Small intestine (tissue), 16 donors: Measurements from ENCODE around the gene GSG1L2. TPM values are rescaled to one million over a fixed set of nuclear protein-coding genes. Genes with fewer than 3 reads are reported as not detected.

Source experiments
- DNase-seq, 2 donors: peaks; one replicate each; pipeline versions ENCODE4 v3.0.0 to v3.0.0-alpha.2; 2013
- FAIRE-seq: peaks from 2 replicates; lab custom pipeline; 2012; peaks lifted over from hg19 to GRCh38; lab: Jason Lieb, UNC
- H3K27ac ChIP-seq, 3 donors: one replicate each; pipeline ENCODE4 v1.5.1; 2013; ENCODE audit warnings: low read length in 2 of 3, mild to moderate bottlenecking in 2 of 3, control low read depth in 1 of 3, inconsistent platforms in 1 of 3, low read depth in 1 of 3, moderate library complexity in 1 of 3
- H3K27me3 ChIP-seq, 3 donors: one replicate each; pipeline ENCODE4 v1.6.1; 2013; ENCODE audit warnings: low read length in 3 of 3, inconsistent platforms in 1 of 3; ENCODE audit not compliant: control insufficient read depth in 3 of 3, insufficient read depth in 3 of 3
- H3K36me3 ChIP-seq, 3 donors: one replicate each; pipeline ENCODE4 v1.6.1; 2013; ENCODE audit warnings: low read length in 3 of 3, inconsistent platforms in 1 of 3, low read depth in 1 of 3, mild to moderate bottlenecking in 1 of 3, moderate library complexity in 1 of 3; ENCODE audit not compliant: control insufficient read depth in 3 of 3, insufficient read depth in 2 of 3
- H3K4me1 ChIP-seq, 3 donors: one replicate each; pipeline ENCODE4 v1.6.1; 2013; ENCODE audit warnings: low read length in 2 of 3, inconsistent platforms in 1 of 3, low read depth in 1 of 3, mild to moderate bottlenecking in 1 of 3, moderate library complexity in 1 of 3; ENCODE audit not compliant: control insufficient read depth in 3 of 3, insufficient read depth in 2 of 3
- H3K4me3 ChIP-seq, 3 donors: one replicate each; pipeline ENCODE4 v1.5.1; 2013; ENCODE audit warnings: low read length in 3 of 3, control low read depth in 1 of 3, inconsistent platforms in 1 of 3, low read depth in 1 of 3, mild to moderate bottlenecking in 1 of 3, moderate library complexity in 1 of 3
- H3K9me3 ChIP-seq, 2 donors: one replicate each; pipeline ENCODE4 v1.6.1; 2013; ENCODE audit warnings: low read depth in 1 of 2, low read length in 1 of 2; ENCODE audit not compliant: control insufficient read depth in 2 of 2, insufficient read depth in 1 of 2
- WGBS, 3 donors: extraction: QIAGEN DNeasy Blood & Tissue Kit; methylation state at CpG; one replicate each; pipeline ENCODE4 v1.1.7; 2013; 5-methylcytosine and 5-hydroxymethylcytosine counted together
- long read RNA-seq, 10 donors: transcript quantifications; one replicate each; lab custom pipeline, GENCODE V29; 2026
- polyA plus RNA-seq, 4 donors: library from polyadenylated mRNA; stranded (reverse) in 3 of 4; unstranded in 1 of 4; fragments of 200-250 nt in 3 of 4; fragments of 120-200 nt in 1 of 4; gene quantifications; one replicate each; pipeline versions ENCODE4 v1.2.1 to v1.2.3, GENCODE V29; 2013
- donor health status: healthy with polysubstance abuse.
- donor health status: control.
- donor health status: control.
- donor health status: Bipolar disorder and iron deficiency.
- donor health status: healthy.

Gene GSG1L2
- not detected for polyA plus RNA-seq
- long read RNA-seq, donor 1, result 0 reads
- long read RNA-seq, donor 2, result 0 reads
- long read RNA-seq, donor 3, result 0 reads
- long read RNA-seq, donor 4, result 0 reads
- long read RNA-seq, donor 5, result 0 reads
- long read RNA-seq, donor 6, result 0 reads
- long read RNA-seq, donor 7, result 0 reads
- long read RNA-seq, donor 8, result 0 reads
- long read RNA-seq, donor 9, result 0 reads
- long read RNA-seq, donor 10, result 0 reads

DNA sequence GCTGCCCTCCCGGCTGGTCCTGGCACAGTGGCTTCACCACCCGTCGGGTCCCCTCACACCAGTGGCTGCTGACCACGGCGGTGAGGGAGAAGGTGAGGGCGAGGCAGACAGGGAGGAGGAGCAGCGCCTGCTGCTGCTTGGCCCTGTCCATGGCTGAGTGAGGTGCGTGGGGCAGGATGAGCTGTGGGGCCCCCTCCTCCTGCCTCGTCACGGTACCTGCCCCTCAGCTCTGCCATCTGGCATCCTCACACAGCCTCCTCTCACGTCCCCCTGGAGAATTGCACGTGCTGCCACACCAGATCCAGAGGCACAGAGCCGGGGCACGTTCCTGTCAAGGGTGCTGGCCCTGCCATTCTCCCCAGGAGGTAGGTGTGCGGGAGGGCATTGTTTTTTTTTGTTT lies at the start of gene GSG1L2:
GSG1L2 (minus strand) TSS at position 159 of the 400 bp plus-strand sequence; CDS start at position 151, 8 bp downstream.
- FAIRE-seq, result no peak
- H3K27me3 ChIP-seq, result no peaks in the 10 kb centered on the region
- WGBS, 3 donors, result 64 to 65% (median 64%) methylated on average over 15 of the region's 15 CpGs

DNA sequence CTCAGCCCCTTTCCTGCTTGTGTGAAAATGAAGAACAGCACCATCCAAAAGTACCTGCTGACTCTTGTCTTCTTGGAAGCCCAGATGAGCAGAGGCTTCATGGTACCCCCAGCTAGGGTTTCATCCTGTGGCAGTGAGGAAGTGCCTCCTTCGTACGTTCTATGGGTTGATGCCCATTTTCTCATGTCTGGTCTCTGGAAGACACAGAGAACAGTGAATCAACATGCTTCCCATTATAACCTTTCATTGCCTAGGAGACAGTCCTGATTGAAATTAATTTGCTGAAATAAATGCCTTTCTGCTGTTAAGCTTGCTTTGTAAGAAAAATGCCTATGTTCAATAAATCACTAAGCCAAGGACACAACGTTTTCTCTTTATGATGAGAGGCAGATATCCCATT lies 46.7 kb upstream of the GSG1L2 start:
- no peaks in the 10 kb centered on the region for H3K27me3 ChIP-seq
- no peak overlapping the region for H3K4me3 ChIP-seq
- DNase-seq (no peak), FAIRE-seq (no peak)
- no peaks in the 10 kb centered on the region for H3K9me3 ChIP-seq
- no peak overlapping the region for H3K27ac ChIP-seq
- WGBS, 3 donors, result 73 to 78% (median 74%) methylated on average over 3 of the region's 3 CpGs
- H3K4me1 ChIP-seq, result no peaks in the 10 kb centered on the region
- H3K36me3 ChIP-seq, result no peaks in the 10 kb centered on the region

More for the DNA sequence above, at the start of gene GSG1L2:
- no peak for DNase-seq
- no peaks in the 10 kb centered on the region for H3K36me3 ChIP-seq
- no peaks in the 10 kb centered on the region for H3K4me1 ChIP-seq
- H3K9me3 ChIP-seq, result no peaks in the 10 kb centered on the region
- no peak within 1 kb of the TSS for H3K4me3 ChIP-seq
- H3K27ac ChIP-seq, result no peak within 1 kb of the TSS

- no peaks in the 10 kb centered on the region for H3K9me3 ChIP-seq
- H3K27ac ChIP-seq, result no peak overlapping the region
- no peak for DNase-seq
- no peak for FAIRE-seq
- H3K36me3 ChIP-seq, result no peaks in the 10 kb centered on the region
- H3K4me1 ChIP-seq, result no peaks in the 10 kb centered on the region
- H3K4me3 ChIP-seq, result no peak overlapping the region
- no peaks in the 10 kb centered on the region for H3K27me3 ChIP-seq
- 10 to 33% (median 10%) methylated on average over 1 of the region's 1 CpG for WGBS, 3 donors
Observed at GRCh38 chr17:9865586-9865985, 43.7 kb upstream of the GSG1L2 start.

DNA sequence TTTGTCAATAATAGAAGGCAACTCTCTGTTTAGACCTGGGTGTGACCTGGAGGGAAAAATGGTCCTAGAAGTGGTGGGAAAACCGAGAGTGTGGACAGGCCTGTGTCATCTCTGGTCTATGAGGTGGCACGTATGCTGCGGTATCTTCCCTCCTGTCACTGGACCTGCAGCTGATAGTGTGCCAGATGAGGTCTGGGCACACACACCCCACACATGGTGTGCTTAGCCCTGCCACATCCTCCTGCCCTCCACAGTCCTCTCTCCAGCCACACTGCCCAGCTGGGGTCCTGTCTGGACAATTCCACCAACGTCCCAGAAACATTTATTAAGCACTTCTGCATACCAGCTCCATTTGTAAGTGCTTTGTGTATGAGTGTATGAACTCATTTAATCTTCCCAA lies 41.1 kb upstream of the GSG1L2 start:
- no peaks in the 10 kb centered on the region for H3K4me1 ChIP-seq
- WGBS, 3 donors, result 54 to 70% (median 58%) methylated on average over 4 of the region's 4 CpGs
- no peak overlapping the region for H3K4me3 ChIP-seq
- no peak for DNase-seq
- no peak for FAIRE-seq
- no peaks in the 10 kb centered on the region for H3K27me3 ChIP-seq
- no peaks in the 10 kb centered on the region for H3K36me3 ChIP-seq
- H3K9me3 ChIP-seq, result peaks cover 0 to 5% of the 10 kb centered on the region in 2 donors
- H3K27ac ChIP-seq, result no peak overlapping the region

GRCh38 chr17:9862220-9862619 lies 40.3 kb upstream of the GSG1L2 start:
- Histone ChIP-seq H3K27ac (no peak overlapping the region), H3K36me3 (no peaks in the 10 kb centered on the region), H3K27me3 (peaks cover 0 to 2% (median 0%) of the 10 kb centered on the region in 3 donors), H3K4me1 (no peaks in the 10 kb centered on the region), H3K4me3 (no peak overlapping the region), H3K9me3 (peaks cover 0 to 5% of the 10 kb centered on the region in 2 donors)
- DNase-seq, result no peak
- no peak for FAIRE-seq
- 80 to 94% (median 81%) methylated on average over 1 of the region's 1 CpG for WGBS, 3 donors

GRCh38 chr17:9860851-9861250 lies 39.0 kb upstream of the GSG1L2 start:
- Histone ChIP-seq H3K4me3 (no peak overlapping the region), H3K4me1 (no peaks in the 10 kb centered on the region), H3K36me3 (no peaks in the 10 kb centered on the region)

GRCh38 chr17:9859781-9860180 lies 37.9 kb upstream of the GSG1L2 start:
- Histone ChIP-seq H3K4me3 (no peak overlapping the region), H3K27me3 (peaks cover 0 to 4% (median 0%) of the 10 kb centered on the region in 3 donors), H3K9me3 (peaks cover 0 to 5% of the 10 kb centered on the region in 2 donors), H3K4me1 (no peaks in the 10 kb centered on the region), H3K27ac (no peak overlapping the region), H3K36me3 (no peaks in the 10 kb centered on the region)
- 85 to 91% (median 88%) methylated on average over 5 of the region's 5 CpGs for WGBS, 3 donors
- DNase-seq, result no peak
- FAIRE-seq, result no peak

More at GRCh38 chr17:9860851-9861250, 39.0 kb upstream of the GSG1L2 start:
- H3K9me3 ChIP-seq, result peaks cover 0 to 5% of the 10 kb centered on the region in 2 donors
- no peak for DNase-seq
- peaks cover 0 to 4% (median 0%) of the 10 kb centered on the region in 3 donors for H3K27me3 ChIP-seq
- no peak for FAIRE-seq
- no peak overlapping the region for H3K27ac ChIP-seq
- WGBS, 3 donors, result 80 to 92% (median 86%) methylated on average over 7 of the region's 7 CpGs

DNA sequence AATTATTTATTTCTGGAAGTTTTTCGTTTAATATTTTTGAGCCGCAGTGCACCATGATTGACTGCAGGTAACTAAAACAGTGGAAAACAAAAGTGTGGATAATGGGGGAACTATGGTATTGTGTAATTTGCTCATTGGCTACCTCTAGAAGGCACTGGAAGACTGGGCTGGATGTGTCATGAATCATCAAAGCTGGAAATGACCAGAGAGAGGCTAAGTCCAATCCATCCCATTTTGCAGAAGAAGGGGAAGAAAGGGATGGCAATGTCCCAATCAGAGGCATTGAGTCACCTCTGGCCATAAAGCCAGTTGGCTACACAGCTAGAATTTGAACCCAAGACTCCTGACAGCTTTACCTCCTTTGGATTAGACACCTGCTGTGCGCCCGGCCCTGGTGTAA lies 33.2 kb upstream of the GSG1L2 start:
- no peak overlapping the region for H3K27ac ChIP-seq
- H3K27me3 ChIP-seq, result peaks cover 0 to 4% (median 0%) of the 10 kb centered on the region in 3 donors
- WGBS, 3 donors, result 76 to 87% (median 85%) methylated on average over 4 of the region's 4 CpGs
- peaks cover 0 to 4% of the 10 kb centered on the region in 2 donors for H3K9me3 ChIP-seq
- FAIRE-seq (no peak), DNase-seq (no peak)
- H3K36me3 ChIP-seq, result no peaks in the 10 kb centered on the region
- no peaks in the 10 kb centered on the region for H3K4me1 ChIP-seq
- H3K4me3 ChIP-seq, result no peak overlapping the region

DNA sequence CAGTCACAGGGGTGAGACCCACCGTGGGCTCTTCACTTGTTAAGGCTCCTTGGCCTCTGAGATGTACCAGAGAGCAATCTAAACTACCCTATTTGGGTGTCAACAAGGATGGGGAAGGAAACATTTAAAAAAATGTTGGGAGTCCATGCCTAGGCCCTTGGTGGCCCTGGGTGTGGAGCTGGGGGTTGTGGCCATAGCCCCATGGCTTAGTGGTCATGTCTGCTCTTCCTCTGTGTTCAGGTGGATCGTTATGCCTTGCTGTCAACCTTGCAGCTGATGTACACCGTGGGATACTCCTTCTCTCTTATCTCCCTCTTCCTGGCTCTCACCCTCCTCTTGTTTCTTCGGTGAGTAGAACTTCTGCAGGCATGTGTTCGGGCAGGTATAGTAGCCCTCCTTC lies 32.4 kb upstream of the GSG1L2 start:
- FAIRE-seq (no peak), DNase-seq (no peak)
- H3K4me1 ChIP-seq, result no peaks in the 10 kb centered on the region
- no peaks in the 10 kb centered on the region for H3K9me3 ChIP-seq
- 65 to 80% (median 66%) methylated on average over 5 of the region's 5 CpGs for WGBS, 3 donors
- H3K36me3 ChIP-seq, result no peaks in the 10 kb centered on the region
- no peak overlapping the region for H3K27ac ChIP-seq
- H3K4me3 ChIP-seq, result no peak overlapping the region
- H3K27me3 ChIP-seq, result peaks cover 0 to 4% (median 0%) of the 10 kb centered on the region in 3 donors
